HG02678 (cell line): ENCODE results near the gene EHBP1L1.

ENCODE experiments used
- ATAC-seq: cut with Tn5 transposase; IDR thresholded peaks from one replicate; pipeline ENCODE4 v1.9.1; 2021; ENCODE audit warnings: mild to moderate bottlenecking, moderate library complexity; ENCODE audit not compliant: unreplicated experiment

Gene EHBP1L1

DNA sequence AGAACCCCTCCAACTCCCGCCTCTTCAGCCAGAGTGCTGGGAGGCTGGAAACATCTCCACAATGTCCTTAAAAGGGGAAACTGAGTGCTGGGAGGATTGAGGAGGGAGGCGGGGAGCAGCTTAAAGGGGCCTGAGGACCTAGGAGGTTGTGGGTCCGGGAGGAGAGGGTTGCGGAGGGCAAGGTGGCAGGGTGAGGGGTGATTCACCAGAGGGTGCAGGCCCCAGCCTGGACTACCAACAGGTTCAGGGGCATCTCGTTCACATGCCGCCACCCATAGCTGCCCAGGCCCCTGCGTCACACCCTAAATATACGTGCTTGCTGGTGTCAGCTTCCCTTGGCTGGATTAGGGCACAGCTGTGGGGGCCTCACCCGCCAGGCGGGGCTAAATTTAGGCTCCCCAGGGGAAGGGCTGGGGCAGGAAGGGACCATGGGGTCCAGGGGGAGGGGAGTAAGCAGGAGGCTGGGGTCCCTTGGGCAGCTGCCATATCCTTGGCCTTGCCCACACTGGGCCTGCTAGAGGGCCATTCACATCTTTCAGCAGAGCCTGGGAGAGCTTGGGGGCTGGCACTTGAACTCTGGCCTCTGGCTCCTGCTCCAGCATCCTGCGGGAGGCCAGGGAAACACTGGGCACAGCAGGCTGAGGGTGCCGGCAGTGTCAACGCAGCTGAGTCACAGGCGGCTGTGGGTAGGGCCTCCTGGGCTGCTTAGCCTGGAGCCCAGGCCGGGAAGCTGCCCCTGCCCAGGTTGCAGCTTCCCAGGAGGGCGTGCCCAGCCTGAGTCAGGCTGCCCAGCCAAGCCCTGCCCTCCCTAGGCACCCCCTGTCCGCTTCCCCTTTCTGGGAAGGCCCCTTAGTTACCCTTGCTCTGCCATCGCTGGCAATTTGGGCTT, 1.3 kb downstream of the EHBP1L1 start:
- no peak for ATAC-seq

DNA sequence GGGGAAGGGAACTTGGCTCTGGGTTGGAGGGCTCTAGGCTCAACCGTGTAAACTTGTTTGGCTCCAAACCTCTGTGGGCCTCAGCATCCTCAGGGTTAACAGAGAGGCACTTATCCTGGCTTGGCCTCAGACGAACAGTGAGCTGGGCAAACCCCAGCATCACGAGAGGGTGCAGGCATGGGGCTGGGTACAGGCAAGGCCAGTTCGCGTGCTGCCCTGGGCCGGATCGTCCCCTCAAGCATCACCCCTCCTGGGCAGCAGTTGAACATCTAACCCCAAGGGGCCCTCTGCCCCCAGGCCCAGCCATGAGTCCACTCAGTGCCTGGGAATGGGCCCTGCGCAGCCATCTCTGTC, 1.9 kb downstream of the EHBP1L1 start:
- ATAC-seq: no peak

DNA sequence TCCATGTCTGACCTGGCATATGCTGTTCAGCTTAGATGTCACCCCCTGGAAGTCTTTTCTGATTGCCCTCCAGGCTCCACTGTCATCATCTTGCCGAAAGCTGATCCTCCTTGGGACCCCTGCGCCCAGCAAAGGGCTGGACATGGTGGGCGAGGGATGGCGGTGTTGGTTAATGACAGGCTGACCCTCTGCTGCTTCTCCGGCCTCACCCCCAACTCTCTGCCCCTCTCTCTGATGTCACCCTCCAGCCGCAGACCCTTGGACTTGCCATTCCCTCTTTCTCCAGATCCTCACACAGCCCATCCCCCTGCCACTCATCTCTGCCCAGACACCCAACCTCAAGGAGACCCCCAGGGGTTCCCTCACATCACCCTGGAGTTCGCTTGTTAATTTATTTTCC, 2.3 kb downstream of the EHBP1L1 start:
- ATAC-seq: no peak

DNA sequence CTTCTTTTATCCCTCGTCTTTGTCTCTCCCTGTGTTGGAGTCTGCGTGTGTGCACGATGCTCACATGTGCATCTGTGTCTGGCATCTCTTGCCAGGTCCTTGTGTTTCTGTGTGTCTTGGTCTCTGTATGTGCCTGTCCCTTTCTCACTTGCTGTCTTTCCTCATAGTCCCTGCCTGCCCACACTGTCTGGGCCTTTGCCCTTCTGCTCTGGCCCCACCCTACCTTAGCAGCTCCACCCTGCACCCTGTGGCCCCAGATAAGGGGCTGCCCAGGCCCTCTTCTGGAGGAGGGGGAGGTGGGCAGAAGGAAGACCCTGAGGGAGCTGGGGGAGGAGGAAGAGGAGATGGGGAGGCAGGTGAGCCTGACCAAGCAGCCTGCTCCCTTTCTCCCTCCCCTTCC, 2.8 kb downstream of the EHBP1L1 start:
- ATAC-seq: no peak

DNA sequence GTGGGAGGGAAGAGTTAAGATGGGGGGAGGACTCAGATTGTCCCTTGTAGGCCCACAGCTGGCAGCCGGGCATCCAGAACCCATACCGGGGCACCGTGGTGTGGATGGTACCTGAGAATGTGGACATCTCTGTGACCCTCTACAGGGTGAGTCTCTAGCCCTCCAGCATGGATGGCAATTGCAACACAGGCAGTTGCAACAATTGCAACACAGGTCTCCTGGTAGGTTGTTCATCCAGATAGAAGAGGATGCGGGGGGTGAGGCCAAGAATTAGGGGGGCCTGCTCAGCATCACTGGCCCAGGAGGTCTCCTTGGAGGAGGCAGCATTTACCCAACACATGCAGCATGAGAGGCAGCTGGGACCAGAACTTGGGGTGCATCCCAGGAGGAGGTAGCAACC, 3.4 kb downstream of the EHBP1L1 start:
- ATAC-seq: no peak

DNA sequence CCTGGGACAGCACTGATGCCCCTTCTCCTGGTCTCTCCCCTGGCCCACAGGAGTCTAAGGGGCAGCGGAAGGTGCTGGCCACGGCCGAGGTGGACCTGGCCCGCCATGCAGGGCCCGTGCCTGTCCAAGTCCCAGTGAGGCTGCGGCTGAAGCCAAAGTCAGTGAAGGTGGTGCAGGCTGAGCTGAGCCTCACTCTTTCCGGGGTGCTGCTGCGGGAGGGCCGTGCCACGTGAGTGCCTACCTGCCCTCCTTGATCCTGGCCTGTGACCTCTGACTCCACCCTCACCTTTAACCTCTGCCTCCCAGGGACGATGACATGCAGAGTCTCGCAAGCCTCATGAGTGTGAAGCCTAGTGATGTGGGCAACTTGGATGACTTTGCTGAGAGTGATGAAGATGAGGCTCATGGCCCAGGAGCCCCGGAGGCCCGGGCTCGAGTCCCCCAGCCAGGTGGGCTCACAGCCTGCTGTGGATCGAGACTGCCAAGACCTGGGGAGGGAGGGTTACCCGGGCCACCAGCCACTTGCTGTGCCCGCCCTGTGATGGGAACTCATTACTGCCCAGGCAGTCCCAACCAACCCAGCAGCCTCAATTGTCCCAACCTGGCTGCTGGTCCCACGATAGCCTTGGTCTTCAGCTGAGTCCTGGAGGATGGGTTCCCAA, 4.3 kb downstream of the EHBP1L1 start:
- no peak for ATAC-seq

DNA sequence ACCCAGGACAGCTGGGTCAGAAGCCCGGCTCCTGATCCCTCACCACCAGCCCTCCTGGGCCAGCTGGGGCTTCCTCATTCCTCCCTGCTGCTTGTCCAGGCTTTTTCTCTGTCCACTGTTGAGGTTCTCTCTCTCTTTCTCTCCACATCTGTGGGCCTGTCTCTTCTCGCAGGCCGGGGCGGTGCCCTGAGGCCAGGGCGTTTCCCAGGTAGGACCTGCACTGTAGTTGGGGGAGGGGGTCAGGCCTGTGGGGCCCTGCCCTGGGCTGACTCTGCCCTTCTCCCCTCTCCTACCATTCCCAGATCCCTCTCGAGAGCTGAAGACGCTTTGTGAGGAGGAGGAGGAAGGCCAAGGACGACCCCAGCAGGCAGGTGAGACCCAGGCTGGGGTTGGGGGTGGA, 4.9 kb downstream of the EHBP1L1 start:
- no peak for ATAC-seq

DNA sequence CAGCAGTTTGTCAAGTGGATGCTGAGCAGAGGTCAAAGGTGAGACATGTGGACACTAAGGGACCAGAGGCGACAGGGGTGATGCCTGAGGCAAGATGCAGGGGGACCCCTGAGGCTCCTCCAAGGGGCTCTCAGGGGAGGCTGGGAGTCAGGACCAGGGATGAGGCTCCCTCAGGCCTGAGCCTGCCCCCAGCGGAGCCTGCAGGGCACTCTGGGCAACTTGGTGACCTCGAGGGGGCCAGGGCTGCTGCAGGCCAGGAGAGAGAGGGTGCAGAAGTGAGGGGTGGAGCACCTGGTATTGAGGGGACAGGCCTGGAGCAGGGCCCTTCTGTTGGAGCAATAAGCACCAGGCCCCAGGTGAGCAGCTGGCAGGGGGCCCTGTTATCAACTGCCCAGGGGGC, 6.1 kb downstream of the EHBP1L1 start:
- no peak for ATAC-seq

DNA sequence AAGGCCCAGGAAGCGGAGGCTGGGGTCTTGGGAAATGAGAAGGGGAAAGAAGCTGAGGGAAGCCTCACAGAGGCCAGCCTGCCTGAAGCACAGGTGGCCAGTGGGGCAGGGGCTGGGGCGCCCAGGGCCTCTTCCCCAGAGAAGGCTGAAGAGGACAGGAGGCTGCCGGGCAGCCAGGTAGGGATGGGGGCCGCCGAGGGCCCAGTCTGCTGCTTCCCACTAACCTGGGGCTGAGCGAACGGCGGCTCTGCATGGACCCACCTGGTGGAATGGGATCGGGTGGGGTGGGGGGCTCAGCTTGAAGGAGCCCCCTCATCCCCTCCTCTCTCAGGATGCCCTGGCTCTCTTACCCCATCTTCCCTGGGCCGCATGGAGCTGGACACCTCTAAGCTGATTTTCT, 7.7 kb downstream of the EHBP1L1 start:
- ATAC-seq: no peak

DNA sequence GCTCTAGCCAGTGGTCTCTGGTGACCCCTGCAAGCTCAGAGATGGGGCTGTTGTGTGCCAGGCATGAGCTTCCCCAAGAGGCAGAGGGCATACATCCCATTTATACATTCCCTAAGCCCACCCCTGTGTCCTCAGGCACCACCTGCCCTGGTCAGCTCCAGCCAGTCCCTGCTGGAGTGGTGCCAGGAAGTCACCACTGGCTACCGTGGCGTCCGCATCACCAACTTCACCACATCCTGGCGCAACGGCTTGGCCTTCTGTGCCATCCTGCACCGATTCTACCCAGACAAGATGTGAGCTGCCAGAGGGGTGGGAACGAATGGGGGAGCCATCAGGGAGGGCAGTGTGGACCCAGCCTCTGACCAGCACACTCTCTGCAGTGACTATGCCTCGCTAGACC, 8.3 kb downstream of the EHBP1L1 start:
- ATAC-seq: no peak

DNA sequence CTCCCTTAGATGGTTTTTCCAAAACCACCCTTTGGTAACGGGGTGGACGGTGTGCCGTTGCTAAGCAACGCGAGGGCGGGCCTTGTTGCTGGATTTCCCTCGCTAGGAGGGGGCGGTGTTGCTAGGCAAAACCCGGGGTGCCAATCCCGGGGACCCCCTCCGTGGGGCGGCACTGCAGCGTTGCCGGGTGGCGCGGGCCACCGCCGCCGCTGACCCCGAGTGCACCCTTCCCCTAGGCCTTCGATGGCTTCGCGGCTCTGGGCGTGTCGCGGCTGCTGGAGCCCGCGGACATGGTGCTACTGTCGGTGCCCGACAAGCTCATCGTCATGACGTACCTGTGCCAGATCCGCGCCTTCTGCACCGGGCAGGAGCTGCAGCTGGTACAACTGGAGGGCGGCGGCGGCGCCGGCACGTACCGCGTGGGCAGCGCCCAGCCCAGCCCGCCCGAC, 8.9 kb downstream of the EHBP1L1 start:
- no peak for ATAC-seq

DNA sequence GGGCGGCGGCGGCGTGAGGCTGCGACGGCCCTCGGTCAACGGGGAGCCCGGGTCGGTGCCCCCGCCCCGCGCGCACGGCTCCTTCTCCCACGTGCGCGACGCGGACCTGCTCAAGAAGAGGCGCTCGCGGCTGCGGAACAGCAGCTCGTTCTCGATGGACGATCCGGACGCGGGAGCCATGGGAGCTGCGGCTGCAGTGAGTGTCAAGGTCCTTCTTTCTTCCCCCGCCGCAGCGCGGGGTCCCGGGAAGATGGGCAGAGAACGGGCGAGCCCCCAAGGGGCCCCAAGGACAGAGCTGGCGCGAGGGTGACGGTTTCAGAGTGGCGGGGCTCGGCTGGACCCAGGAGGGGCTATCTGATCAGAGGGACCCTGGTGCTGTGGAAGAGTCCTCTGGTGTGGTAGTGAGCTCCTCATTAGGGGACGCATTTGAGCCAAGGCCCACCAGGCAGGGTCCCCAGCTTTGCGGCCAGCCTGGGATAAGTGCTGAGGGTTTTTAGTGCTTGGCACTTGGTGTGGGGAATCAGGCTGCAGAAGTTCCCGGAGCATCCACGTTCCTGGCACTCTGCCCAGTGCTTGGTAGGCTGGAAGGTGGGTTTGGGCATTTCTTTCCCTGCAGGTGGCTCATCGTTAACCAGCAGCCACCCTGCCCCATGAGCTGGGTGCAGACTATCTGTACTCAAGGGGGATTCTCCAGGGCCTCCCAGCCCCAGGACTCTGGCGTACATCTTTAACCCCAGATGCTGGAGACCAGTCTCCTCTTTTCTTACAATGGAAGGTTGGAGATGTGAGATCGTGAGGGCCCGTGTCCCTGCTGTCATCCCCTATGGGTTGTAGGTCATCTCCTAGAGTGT, 9.8 kb downstream of the EHBP1L1 start:
- no peak for ATAC-seq

DNA sequence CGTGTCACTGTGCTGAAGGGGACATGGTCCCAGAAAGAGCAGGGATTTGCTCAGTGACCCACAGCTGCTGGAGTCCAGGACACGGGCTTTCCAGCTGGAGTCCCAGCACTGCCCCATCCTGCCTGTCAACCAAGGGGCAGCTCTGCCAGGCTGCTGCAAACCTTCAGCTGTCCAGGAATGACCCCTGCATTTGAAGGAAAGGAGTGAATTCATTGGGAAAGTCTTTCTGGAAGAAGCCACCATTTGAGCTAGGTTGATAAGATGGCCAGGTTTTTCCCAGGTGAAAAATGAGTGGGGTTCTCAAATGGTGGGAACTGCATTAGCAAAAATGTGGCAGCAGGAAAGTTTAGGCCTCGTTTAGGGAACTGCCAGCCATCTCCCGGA, 10.4 kb downstream of the EHBP1L1 start:
- ATAC-seq: no peak

DNA sequence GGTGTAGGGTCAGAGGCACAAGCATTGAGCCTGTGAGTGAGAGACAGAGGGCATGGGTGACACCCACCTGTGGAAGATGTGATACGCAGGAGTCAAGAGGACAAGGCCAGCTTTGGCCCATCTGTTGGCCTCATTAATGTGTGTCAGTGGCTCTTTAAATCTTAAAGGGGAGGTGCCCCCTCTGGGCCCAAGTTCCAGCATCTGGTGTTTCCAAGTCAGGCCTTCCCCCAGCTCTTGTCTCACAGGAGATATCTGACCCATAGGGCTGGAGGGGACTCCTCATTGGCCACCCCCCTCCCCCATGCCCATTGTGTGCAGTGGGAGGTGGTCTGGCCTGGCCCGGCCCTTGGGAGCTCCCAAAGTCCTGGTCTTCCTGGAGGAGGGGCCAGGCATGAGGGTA, 10.8 kb downstream of the EHBP1L1 start:
- ATAC-seq: no peak

DNA sequence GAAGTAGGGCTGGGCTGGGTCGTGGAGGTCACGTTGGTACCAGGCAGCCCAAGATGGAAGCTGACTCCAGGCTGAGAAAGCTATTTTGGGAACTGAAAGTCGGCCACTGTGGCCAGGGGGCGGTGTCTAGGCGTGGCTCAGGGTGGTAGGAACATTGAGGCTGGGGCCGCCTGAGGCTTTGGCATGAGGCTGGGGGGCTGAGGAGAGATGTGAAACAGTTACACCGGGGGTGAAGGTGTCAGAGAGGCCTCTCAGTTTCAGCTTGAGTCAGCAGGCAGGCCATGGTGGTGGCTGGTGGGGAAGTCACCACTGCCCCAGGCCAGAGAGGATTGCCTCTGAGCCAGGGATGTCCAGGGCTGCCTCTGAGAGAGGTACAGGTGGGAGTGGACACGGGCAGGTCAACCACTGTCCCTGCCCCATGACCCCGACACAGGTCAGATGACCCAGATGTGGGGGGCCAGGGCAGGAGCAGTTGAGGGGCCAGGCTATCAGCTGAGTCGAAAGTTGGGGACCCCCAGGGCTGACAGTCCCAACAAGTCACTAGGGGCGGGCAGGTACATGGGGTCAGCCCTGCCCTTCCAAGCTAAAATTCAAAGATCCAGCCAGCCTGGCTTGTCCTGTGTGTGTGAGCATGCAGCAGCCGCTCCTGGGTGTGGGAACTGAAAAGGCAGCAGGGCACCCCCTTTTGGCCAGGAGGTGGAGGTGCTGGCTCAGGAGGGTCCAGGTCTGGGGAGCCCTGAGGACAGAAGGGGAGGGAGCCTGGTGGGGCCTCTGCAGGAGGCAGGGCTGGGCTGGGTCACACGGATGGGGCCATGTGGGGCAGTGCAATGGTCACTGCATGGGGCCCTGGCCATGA, 12.6 kb downstream of the EHBP1L1 start:
- ATAC-seq: peak; percentile 79

DNA sequence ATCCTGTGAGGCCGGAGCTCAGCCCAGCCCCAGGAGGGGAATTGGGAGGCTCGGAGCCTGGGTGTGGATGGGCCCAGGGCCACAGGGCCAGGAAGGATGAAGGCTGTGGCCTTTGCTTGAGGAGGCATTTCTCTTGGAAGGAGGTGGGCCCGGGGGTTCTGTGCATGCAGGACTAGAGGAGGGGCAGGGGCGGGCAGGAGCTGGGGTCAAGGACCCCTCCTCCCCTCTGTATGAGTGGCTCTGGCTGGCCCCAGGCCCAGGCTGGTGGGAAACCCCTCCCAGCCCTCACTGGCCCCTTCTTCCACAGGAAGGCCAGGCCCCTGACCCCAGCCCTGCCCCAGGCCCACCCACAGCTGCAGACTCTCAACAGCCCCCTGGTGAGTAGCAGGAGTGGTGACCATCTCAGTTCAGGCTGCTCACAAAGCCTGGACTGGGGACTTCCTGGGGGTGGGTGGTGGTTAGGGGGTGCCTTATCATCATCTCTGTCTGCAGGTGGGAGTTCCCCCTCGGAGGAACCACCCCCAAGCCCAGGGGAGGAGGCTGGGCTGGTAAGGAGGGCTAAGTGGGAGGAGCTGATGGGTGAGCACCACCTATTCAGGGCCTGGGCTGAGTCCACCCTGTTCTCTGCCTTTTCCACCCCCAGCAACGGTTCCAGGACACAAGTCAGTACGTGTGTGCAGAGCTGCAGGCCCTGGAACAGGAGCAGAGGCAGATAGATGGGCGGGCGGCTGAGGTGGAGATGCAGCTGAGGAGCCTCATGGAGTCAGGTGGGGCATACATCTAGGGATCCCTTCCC, 13.8 kb downstream of the EHBP1L1 start:
- no peak for ATAC-seq

DNA sequence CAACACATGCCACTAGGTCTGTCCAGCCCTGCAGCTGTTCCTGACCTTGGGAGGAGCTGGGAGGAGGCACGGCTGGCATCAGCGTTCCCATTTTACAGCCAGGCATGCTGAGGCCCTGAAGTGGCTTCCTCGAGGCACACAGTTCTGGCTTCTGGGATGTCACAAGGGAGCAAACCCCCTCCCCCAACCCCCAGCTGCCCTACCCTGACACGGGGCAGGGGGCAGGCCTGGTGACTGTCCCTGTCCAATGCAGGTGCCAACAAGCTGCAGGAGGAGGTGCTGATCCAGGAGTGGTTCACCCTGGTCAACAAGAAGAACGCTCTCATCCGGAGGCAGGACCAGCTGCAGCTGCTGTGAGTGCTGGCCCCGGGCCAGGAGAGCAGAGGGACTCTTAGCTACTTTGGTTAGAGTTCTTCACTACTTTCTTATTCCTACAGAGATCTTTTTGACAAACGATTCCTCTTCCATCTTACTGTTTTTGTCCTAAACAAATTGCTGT, 14.4 kb downstream of the EHBP1L1 start:
- ATAC-seq: no peak

DNA sequence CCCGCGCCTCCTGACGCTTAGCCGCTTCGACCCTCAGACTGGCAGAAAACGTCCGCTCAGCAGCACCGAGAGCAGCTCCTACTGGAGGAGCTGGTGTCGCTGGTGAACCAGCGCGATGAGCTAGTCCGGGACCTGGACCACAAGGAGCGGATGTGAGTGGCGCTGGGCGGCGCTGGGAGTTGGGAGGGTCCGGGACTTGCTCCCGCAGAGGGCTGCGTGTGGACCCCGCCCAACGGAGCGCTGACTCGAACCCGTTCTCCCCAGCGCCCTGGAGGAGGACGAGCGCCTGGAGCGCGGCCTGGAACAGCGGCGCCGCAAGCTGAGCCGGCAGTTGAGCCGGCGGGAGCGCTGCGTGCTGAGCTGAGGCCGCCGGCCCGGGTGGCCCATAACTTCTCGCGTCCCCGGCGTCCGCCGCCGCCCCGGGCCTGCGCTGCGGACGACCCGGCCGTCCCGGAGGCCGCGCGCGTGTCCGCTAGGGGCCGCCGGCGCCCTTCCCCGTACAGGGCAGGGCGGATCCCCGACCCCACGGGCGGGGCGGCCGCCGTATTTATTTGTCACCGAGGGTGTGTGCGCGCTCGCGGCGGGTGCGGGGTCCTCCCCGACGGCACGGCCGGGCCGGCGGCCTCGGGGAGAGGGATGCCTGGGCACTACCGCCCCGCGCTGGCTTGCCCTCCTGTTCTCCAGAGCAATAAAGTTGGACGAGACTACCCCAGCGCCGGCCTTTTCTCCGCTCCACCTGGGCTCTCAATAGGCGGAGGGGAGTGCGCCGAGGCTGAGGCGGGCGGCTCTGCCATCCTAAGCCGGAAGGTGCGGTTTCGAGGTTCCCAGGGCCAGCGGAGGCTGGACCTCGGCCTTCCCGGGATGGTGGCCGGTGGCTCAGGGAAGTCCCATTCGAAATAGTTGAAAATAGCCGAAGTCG, 16.3 kb downstream of the EHBP1L1 start:
- no peak for ATAC-seq
